HS-27A (cell line): Measurements from ENCODE around the gene CENPA.
"Not testable (repeated sequence)": the region's sequence is repeated elsewhere in the genome, so short reads cannot be mapped to it uniquely, and the experiment has no call there.

ENCODE experiments used
- DNase-seq: peaks from one replicate; pipeline ENCODE4 v3.0.0-alpha.2; 2012; ENCODE audit warnings: low read depth, missing footprints

Gene CENPA

GRCh38 chr2:26792720-26793119, 6.9 kb downstream of the CENPA start:
- no peak for DNase-seq

- no peak for DNase-seq
Observed at GRCh38 chr2:26793518-26793917, 7.7 kb downstream of the CENPA start.

GRCh38 chr2:26795135-26795534, 9.3 kb downstream of the CENPA start:
- DNase-seq = not testable (repeated sequence)

- no peak for DNase-seq
Observed at GRCh38 chr2:26801328-26801727, 15.5 kb downstream of the CENPA start.

- DNase-seq = no peak
Observed at GRCh38 chr2:26801796-26802195, 15.9 kb downstream of the CENPA start.

- no peak for DNase-seq
Observed at GRCh38 chr2:26805241-26805676, 19.4 kb downstream of the CENPA start.

- DNase-seq = no peak
Observed at GRCh38 chr2:26807788-26808460, 22.1 kb downstream of the CENPA start.

GRCh38 chr2:26809211-26809610, 23.4 kb downstream of the CENPA start:
- DNase-seq = no peak

GRCh38 chr2:26809876-26810577, 24.2 kb downstream of the CENPA start:
- DNase-seq = no peak

- DNase-seq = no peak
Observed at GRCh38 chr2:26811261-26811660, 25.4 kb downstream of the CENPA start.

GRCh38 chr2:26811791-26812694, 26.2 kb downstream of the CENPA start:
- DNase-seq = no peak

- no peak for DNase-seq
Observed at GRCh38 chr2:26812731-26813130, 26.9 kb downstream of the CENPA start.

GRCh38 chr2:26814072-26814765, 28.4 kb downstream of the CENPA start:
- not testable (repeated sequence) for DNase-seq

- no peak for DNase-seq
Observed at GRCh38 chr2:26816893-26817292, 31.0 kb downstream of the CENPA start.

GRCh38 chr2:26818255-26818654, 32.4 kb downstream of the CENPA start:
- DNase-seq = no peak

GRCh38 chr2:26818972-26819371, 33.1 kb downstream of the CENPA start:
- DNase-seq = no peak

GRCh38 chr2:26820932-26821331, 35.1 kb downstream of the CENPA start:
- no peak for DNase-seq

GRCh38 chr2:26822877-26823276, 37.0 kb downstream of the CENPA start:
- no peak for DNase-seq

- DNase-seq = no peak
Observed at GRCh38 chr2:26838121-26838906, 52.5 kb downstream of the CENPA start.

GRCh38 chr2:26840937-26841610, 55.2 kb downstream of the CENPA start:
- DNase-seq = no peak

- no peak for DNase-seq
Observed at GRCh38 chr2:26843041-26843440, 57.2 kb downstream of the CENPA start.
